ENCODE data around the gene DGKA.

DGKA gene

GRCh38 chr12:55938826-55939501 lies 8.0 kb downstream of the DGKA start:
- no peak for DNase-seq
- no peaks in the 10 kb centered on the region for H3K27me3 ChIP-seq (ENCODE audit: insufficient read depth, low read depth, severe bottlenecking)
- TF ChIP-seq CTCF (IDR thresholded peaks at IDR 0.05; ENCODE audit: low read depth, low read length): no peak
- no peaks in the 10 kb centered on the region for H3K9me3 ChIP-seq (ENCODE audit: severe bottlenecking)
- no peaks in the 10 kb centered on the region for H3K36me3 ChIP-seq
- H3K27ac ChIP-seq: no peak overlapping the region
- no peak overlapping the region for H3K4me3 ChIP-seq (ENCODE audit: low read depth, low read length)

GRCh38 chr12:55940065-55940732 lies 9.2 kb downstream of the DGKA start:
- DNase-seq: peak; percentile 90
- TF ChIP-seq CTCF (IDR thresholded peaks at IDR 0.05; ENCODE audit: low read depth, low read length): peak; percentile 97
- Histone ChIP-seq H3K4me3 (ENCODE audit: low read depth, low read length) (no peak overlapping the region), H3K27me3 (ENCODE audit: insufficient read depth, low read depth, severe bottlenecking) (no peaks in the 10 kb centered on the region), H3K27ac (no peak overlapping the region), H3K36me3 (no peaks in the 10 kb centered on the region), H3K9me3 (ENCODE audit: severe bottlenecking) (no peaks in the 10 kb centered on the region)

DNA sequence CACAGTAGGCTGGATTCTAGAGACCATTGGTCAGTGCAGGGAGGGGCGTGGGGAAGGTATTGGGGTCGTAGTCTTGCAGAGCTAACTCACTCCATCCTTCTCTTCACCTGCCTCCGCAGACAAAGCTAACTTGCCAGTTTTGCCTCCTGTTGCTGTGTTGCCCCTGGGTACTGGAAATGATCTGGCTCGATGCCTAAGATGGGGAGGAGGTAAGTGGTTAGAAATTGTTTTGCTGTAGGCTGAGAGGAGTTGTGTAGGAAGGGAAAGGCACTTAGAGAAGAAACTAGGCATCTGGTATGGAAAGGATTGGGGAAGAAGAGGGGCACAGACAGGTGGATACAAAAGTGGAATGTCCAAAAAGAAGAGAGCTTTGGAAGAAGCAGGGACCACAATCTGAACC lies 11.1 kb downstream of the DGKA start:
- Histone ChIP-seq H3K9me3 (ENCODE audit: severe bottlenecking) (no peaks in the 10 kb centered on the region), H3K27me3 (ENCODE audit: insufficient read depth, low read depth, severe bottlenecking) (no peaks in the 10 kb centered on the region), H3K36me3 (no peaks in the 10 kb centered on the region), H3K4me3 (ENCODE audit: low read depth, low read length) (no peak overlapping the region), H3K27ac (no peak overlapping the region)
- DNase-seq: no peak
- TF ChIP-seq CTCF (IDR thresholded peaks at IDR 0.05; ENCODE audit: low read depth, low read length): no peak

GRCh38 chr12:55942577-55943136 lies 11.7 kb downstream of the DGKA start:
- no peak for TF ChIP-seq CTCF (IDR thresholded peaks at IDR 0.05; ENCODE audit: low read depth, low read length)
- Histone ChIP-seq H3K36me3 (no peaks in the 10 kb centered on the region), H3K27ac (no peak overlapping the region), H3K4me3 (ENCODE audit: low read depth, low read length) (no peak overlapping the region), H3K9me3 (ENCODE audit: severe bottlenecking) (no peaks in the 10 kb centered on the region), H3K27me3 (ENCODE audit: insufficient read depth, low read depth, severe bottlenecking) (no peaks in the 10 kb centered on the region)
- no peak for DNase-seq

GRCh38 chr12:55946553-55946952 lies 15.6 kb downstream of the DGKA start:
- no peaks in the 10 kb centered on the region for H3K9me3 ChIP-seq (ENCODE audit: severe bottlenecking)
- no peak for TF ChIP-seq CTCF (IDR thresholded peaks at IDR 0.05; ENCODE audit: low read depth, low read length)
- H3K27me3 ChIP-seq (ENCODE audit: insufficient read depth, low read depth, severe bottlenecking): no peaks in the 10 kb centered on the region
- no peak for DNase-seq
- H3K27ac ChIP-seq: no peak overlapping the region
- no peak overlapping the region for H3K4me3 ChIP-seq (ENCODE audit: low read depth, low read length)
- no peaks in the 10 kb centered on the region for H3K36me3 ChIP-seq

All from WERI-Rb-1 (cell line).